ENCODE measurements around the gene AUTS2.

The AUTS2 gene

DNA sequence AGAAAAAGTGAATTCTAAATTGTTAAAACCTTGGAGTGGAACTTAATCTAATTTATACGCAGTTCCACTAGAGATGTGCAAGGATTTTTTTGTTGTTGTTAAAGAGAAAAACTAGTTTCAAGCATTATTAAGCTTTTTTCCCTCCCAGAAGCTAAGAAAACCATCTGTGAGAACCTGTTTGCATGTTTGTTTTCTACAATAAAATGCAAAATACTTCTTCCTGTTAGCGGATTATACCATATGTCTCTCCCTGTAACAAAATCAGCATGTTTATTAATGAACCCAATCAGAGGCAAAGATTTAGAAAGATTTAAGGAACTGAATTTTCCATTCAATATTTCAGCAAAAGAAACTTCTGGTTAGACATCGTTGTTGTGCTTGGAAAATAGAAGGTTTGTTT is 953.9 kb downstream of the AUTS2 start:
- Histone ChIP-seq H3K9me2 (replicated peaks; ENCODE audit: insufficient read depth, low read length) (no peaks in the 10 kb centered on the region), H3K36me3 (ENCODE audit: low read length) (no peaks in the 10 kb centered on the region), H3F3A (ENCODE audit: insufficient read depth) (no peaks in the 10 kb centered on the region), H3K79me2 (ENCODE audit: insufficient read depth, low read length) (no peaks in the 10 kb centered on the region), H3K9me3 (ENCODE audit: insufficient read depth, low read length) (no peaks in the 10 kb centered on the region), H3K4me2 (ENCODE audit: low read depth, low read length, poor library complexity, severe bottlenecking) (no peak overlapping the region), H3K27me3 (ENCODE audit: low read length) (no peaks in the 10 kb centered on the region), H3K9ac (ENCODE audit: low read length) (no peak overlapping the region), H3K4me3 (ENCODE audit: insufficient read depth, low read length, poor library complexity, severe bottlenecking) (no peak overlapping the region), H3K27ac (ENCODE audit: low read depth, low read length) (no peak overlapping the region), H4K20me1 (ENCODE audit: low read depth, low read length) (no peaks in the 10 kb centered on the region), H2AFZ (ENCODE audit: low read depth, low read length, severe bottlenecking) (no peak overlapping the region)
- no peak for TF ChIP-seq EZH2phosphoT487 (conservative IDR thresholded peaks at IDR 0.05; ENCODE audit: low read length)
- TF ChIP-seq, protein P1, sequence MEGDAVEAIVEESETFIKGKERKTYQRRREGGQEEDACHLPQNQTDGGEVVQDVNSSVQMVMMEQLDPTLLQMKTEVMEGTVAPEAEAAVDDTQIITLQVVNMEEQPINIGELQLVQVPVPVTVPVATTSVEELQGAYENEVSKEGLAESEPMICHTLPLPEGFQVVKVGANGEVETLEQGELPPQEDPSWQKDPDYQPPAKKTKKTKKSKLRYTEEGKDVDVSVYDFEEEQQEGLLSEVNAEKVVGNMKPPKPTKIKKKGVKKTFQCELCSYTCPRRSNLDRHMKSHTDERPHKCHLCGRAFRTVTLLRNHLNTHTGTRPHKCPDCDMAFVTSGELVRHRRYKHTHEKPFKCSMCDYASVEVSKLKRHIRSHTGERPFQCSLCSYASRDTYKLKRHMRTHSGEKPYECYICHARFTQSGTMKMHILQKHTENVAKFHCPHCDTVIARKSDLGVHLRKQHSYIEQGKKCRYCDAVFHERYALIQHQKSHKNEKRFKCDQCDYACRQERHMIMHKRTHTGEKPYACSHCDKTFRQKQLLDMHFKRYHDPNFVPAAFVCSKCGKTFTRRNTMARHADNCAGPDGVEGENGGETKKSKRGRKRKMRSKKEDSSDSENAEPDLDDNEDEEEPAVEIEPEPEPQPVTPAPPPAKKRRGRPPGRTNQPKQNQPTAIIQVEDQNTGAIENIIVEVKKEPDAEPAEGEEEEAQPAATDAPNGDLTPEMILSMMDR (IDR thresholded peaks at IDR 0.05; ENCODE audit: insufficient read depth, low read length, poor library complexity, severe bottlenecking): no peak

- H3K27ac ChIP-seq (ENCODE audit: low read depth, low read length): no peak overlapping the region
Observed at GRCh38 chr7:70553364-70553763, 955.1 kb downstream of the AUTS2 start.

DNA sequence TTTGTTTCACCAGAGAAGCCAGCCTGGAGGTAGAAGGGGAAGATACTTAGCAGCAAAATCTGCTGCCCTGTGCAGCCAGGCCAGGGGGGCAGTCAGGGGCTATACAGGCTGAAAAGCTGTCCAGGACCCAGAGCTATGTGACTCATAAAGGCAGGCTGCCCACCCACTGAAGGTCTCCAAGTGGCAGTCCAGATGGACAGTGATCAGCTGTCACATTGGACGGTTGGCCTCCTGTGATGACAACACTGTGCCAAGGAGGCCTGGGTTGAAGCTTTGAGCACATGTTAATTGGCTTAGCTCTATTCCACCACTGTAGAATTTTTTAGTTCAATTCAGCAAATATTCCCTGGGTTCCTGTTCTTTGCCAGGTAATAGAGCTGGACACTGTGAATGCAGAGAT is 956.4 kb downstream of the AUTS2 start:
- no peak overlapping the region for H2AFZ ChIP-seq (ENCODE audit: low read depth, low read length, severe bottlenecking)
- no peak overlapping the region for H3K27ac ChIP-seq (ENCODE audit: low read depth, low read length)
- H4K20me1 ChIP-seq (ENCODE audit: low read depth, low read length): no peaks in the 10 kb centered on the region
- H3F3A ChIP-seq (ENCODE audit: insufficient read depth): no peaks in the 10 kb centered on the region
- H3K79me2 ChIP-seq (ENCODE audit: insufficient read depth, low read length): no peaks in the 10 kb centered on the region
- no peaks in the 10 kb centered on the region for H3K36me3 ChIP-seq (ENCODE audit: low read length)
- 0 out of 2 replicates have a peak, but pooled peaks cover 3% of the 10 kb centered on the region for H3K9me3 ChIP-seq (ENCODE audit: insufficient read depth, low read length)
- H3K27me3 ChIP-seq (ENCODE audit: low read length): no peaks in the 10 kb centered on the region
- no peak for TF ChIP-seq EZH2phosphoT487 (conservative IDR thresholded peaks at IDR 0.05; ENCODE audit: low read length)
- TF ChIP-seq, protein P1 (IDR thresholded peaks at IDR 0.05; ENCODE audit: insufficient read depth, low read length, poor library complexity, severe bottlenecking): no peak
- H3K4me3 ChIP-seq (ENCODE audit: insufficient read depth, low read length, poor library complexity, severe bottlenecking): no peak overlapping the region
- H3K9ac ChIP-seq (ENCODE audit: low read length): no peak overlapping the region
- H3K9me2 ChIP-seq (replicated peaks; ENCODE audit: insufficient read depth, low read length): no peaks in the 10 kb centered on the region
- no peak overlapping the region for H3K4me2 ChIP-seq (ENCODE audit: low read depth, low read length, poor library complexity, severe bottlenecking)

More at GRCh38 chr7:70553364-70553763, 955.1 kb downstream of the AUTS2 start:
- H3F3A ChIP-seq (ENCODE audit: insufficient read depth): no peaks in the 10 kb centered on the region
- H3K4me2 ChIP-seq (ENCODE audit: low read depth, low read length, poor library complexity, severe bottlenecking): no peak overlapping the region
- no peak overlapping the region for H3K9ac ChIP-seq (ENCODE audit: low read length)
- H3K9me2 ChIP-seq (replicated peaks; ENCODE audit: insufficient read depth, low read length): no peaks in the 10 kb centered on the region
- no peaks in the 10 kb centered on the region for H3K36me3 ChIP-seq (ENCODE audit: low read length)
- no peaks in the 10 kb centered on the region for H3K27me3 ChIP-seq (ENCODE audit: low read length)
- TF ChIP-seq, protein P1 (IDR thresholded peaks at IDR 0.05; ENCODE audit: insufficient read depth, low read length, poor library complexity, severe bottlenecking): no peak
- no peak for TF ChIP-seq EZH2phosphoT487 (conservative IDR thresholded peaks at IDR 0.05; ENCODE audit: low read length)
- H2AFZ ChIP-seq (ENCODE audit: low read depth, low read length, severe bottlenecking): no peak overlapping the region
- no peaks in the 10 kb centered on the region for H3K79me2 ChIP-seq (ENCODE audit: insufficient read depth, low read length)
- no peak overlapping the region for H3K4me3 ChIP-seq (ENCODE audit: insufficient read depth, low read length, poor library complexity, severe bottlenecking)
- no peaks in the 10 kb centered on the region for H3K9me3 ChIP-seq (ENCODE audit: insufficient read depth, low read length)
- no peaks in the 10 kb centered on the region for H4K20me1 ChIP-seq (ENCODE audit: low read depth, low read length)

All from SU-DHL-6 (cell line).